Upper lobe of left lung (tissue), 4 donors: ENCODE results near the gene SLC25A11.

Source experiments
- CTCF ChIP-seq, 6 experiments: fragments of 450-650 bp in 4 of 6; fragments of 200-600 bp in 2 of 6; sonication (generic) in 2 of 6; IDR thresholded peaks; one replicate each; pipeline ENCODE4 v1.5.1; 2016 to 2019; ENCODE audit warnings: antibody characterized with exemption in 6 of 6
- EP300 ChIP-seq, 4 donors: sonication (generic); formaldehyde crosslinking; IDR thresholded peaks; one replicate each; pipeline ENCODE4 v1.5.1; 2017; ENCODE audit warnings: antibody characterized with exemption in 4 of 4, control low read depth in 2 of 4
- POLR2A ChIP-seq, 4 donors: fragments of 450-650 bp; IDR thresholded peaks; one replicate each; pipeline ENCODE4 v1.5.1; 2016 to 2017; ENCODE audit warnings: antibody characterized with exemption in 4 of 4, mild to moderate bottlenecking in 2 of 4
- POLR2AphosphoS5 ChIP-seq, 2 donors: sonication (generic); formaldehyde crosslinking; IDR thresholded peaks; one replicate each; pipeline ENCODE4 v1.5.1; 2017; ENCODE audit warnings: antibody characterized with exemption in 2 of 2

- TF ChIP-seq EP300 (IDR thresholded peaks at IDR 0.05) (no peak), POLR2AphosphoS5 (IDR thresholded peaks at IDR 0.05) (no peak), CTCF (IDR thresholded peaks at IDR 0.05) (no peak), POLR2A (IDR thresholded peaks at IDR 0.05) (no peak)
Observed at GRCh38 chr17:4970273-4970672, 30.4 kb upstream of the SLC25A11 start.
